BLaER1 (cell line): ENCODE measurements around the gene CYP4V2.

Experiments
- H3K27ac ChIP-seq: shearing (Covaris generic); formaldehyde crosslinking; 2 replicates; pipeline ENCODE4 v1.8.1; 2022
- H3K27me3 ChIP-seq: shearing (Covaris generic); formaldehyde crosslinking; 2 replicates; pipeline ENCODE4 v1.8.1; 2022
- H3K36me3 ChIP-seq: shearing (Covaris generic); formaldehyde crosslinking; 2 replicates; pipeline ENCODE4 v1.8.1; 2022
- H3K4me1 ChIP-seq: shearing (Covaris generic); formaldehyde crosslinking; 2 replicates; pipeline ENCODE4 v1.8.1; 2022
- H3K4me2 ChIP-seq: shearing (Covaris generic); formaldehyde crosslinking; 2 replicates; pipeline ENCODE4 v1.8.1; 2022
- H3K4me3 ChIP-seq: shearing (Covaris generic); formaldehyde crosslinking; 2 replicates; pipeline ENCODE4 v1.8.1; 2022
- H3K9ac ChIP-seq: shearing (Covaris generic); formaldehyde crosslinking; 2 replicates; pipeline ENCODE4 v1.8.1; 2022
- H3K9me3 ChIP-seq: shearing (Covaris generic); formaldehyde crosslinking; 2 replicates; pipeline ENCODE4 v1.8.1; 2022
- H4K20me1 ChIP-seq: shearing (Covaris generic); formaldehyde crosslinking; 2 replicates; pipeline ENCODE4 v1.8.1; 2022
- Cebpa-rat ChIP-seq: shearing (Covaris generic); IDR thresholded peaks from 2 replicates; pipeline ENCODE4 v1.8.1; 2022

Gene CYP4V2

DNA sequence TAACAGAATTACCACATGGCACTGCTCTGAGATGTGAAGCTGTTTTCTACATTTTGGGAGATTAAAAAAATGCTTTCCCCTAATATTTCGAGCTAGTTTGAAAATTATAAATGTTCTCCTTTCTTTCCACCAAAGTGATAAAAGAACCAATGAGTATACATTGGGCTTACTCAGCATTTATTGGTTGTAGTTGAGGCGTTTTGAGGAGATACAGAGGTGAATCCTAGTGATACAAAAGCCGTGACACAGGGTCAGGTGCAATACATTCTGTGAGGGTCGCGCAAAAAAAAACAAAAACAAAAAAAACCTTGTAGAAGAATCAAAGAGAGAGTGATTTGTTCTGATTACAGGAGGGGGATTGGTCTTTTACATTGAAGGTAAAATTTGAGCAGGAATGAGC lies 32.4 kb upstream of the CYP4V2 start:
- H3K36me3 ChIP-seq = no peaks in the 10 kb centered on the region
- peaks cover 13% of the 10 kb centered on the region for H3K9me3 ChIP-seq
- H3K9ac ChIP-seq = no peak overlapping the region
- TF ChIP-seq Cebpa-rat = no peak
- peaks cover 6% of the 10 kb centered on the region; the same call in 1 of the 2 replicates for H3K4me1 ChIP-seq
- no peaks in the 10 kb centered on the region for H3K27me3 ChIP-seq
- no peak overlapping the region for H3K27ac ChIP-seq
- H3K4me3 ChIP-seq = no peak overlapping the region
- H4K20me1 ChIP-seq = no peaks in the 10 kb centered on the region
- H3K4me2 ChIP-seq = no peak overlapping the region

- Histone ChIP-seq H3K36me3 (no peaks in the 10 kb centered on the region), H3K4me2 (no peak overlapping the region), H4K20me1 (no peaks in the 10 kb centered on the region), H3K27ac (no peak overlapping the region), H3K4me3 (no peak overlapping the region), H3K9ac (no peak overlapping the region), H3K4me1 (peaks cover 6% of the 10 kb centered on the region; the same call in 1 of the 2 replicates), H3K27me3 (no peaks in the 10 kb centered on the region), H3K9me3 (peaks cover 8% of the 10 kb centered on the region)
- TF ChIP-seq Cebpa-rat = no peak
Measured at GRCh38 chr4:186159613-186160012, 31.8 kb upstream of the CYP4V2 start.

GRCh38 chr4:186161138-186161537 lies 30.2 kb upstream of the CYP4V2 start:
- H4K20me1 ChIP-seq = no peaks in the 10 kb centered on the region
- no peaks in the 10 kb centered on the region for H3K9me3 ChIP-seq
- H3K4me1 ChIP-seq = peaks cover 6% of the 10 kb centered on the region; the same call in 1 of the 2 replicates
- no peaks in the 10 kb centered on the region for H3K36me3 ChIP-seq
- no peak overlapping the region for H3K4me2 ChIP-seq
- H3K4me3 ChIP-seq = no peak overlapping the region
- H3K27ac ChIP-seq = no peak overlapping the region
- H3K9ac ChIP-seq = no peak overlapping the region
- no peak for TF ChIP-seq Cebpa-rat
- no peaks in the 10 kb centered on the region for H3K27me3 ChIP-seq

GRCh38 chr4:186166852-186167512 lies 24.4 kb upstream of the CYP4V2 start:
- Histone ChIP-seq H3K4me2 (0 out of 2 replicates have a peak overlapping the region, but pooled peaks have one; percentile 24), H3K27me3 (no peaks in the 10 kb centered on the region), H3K4me1 (peaks cover 24% of the 10 kb centered on the region), H3K4me3 (no peak overlapping the region), H3K9ac (no peak overlapping the region), H3K9me3 (no peaks in the 10 kb centered on the region), H3K36me3 (no peaks in the 10 kb centered on the region), H4K20me1 (no peaks in the 10 kb centered on the region), H3K27ac (no peak overlapping the region)
- TF ChIP-seq Cebpa-rat = no peak

DNA sequence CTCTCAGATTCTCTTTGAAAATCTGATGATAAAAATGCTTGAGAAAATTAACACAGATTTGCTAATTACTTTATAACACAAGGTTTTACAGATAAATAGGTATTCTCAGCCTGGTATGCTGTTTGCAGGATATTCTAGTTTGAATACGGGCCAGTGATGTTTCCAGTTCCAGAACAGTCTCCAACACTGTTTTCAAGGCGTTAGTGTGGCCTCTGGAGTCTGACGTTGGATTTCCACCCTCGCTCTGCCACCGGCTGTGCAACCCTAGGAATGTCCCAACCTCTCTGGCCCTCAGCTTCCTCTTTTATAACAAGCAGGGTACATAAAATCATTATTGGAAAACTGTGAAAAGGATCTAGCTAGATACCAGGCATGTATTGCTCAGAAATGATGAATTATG lies 23.8 kb upstream of the CYP4V2 start:
- no peaks in the 10 kb centered on the region for H3K36me3 ChIP-seq
- H3K27me3 ChIP-seq = no peaks in the 10 kb centered on the region
- H4K20me1 ChIP-seq = no peaks in the 10 kb centered on the region
- H3K27ac ChIP-seq = no peak overlapping the region
- H3K4me3 ChIP-seq = no peak overlapping the region
- H3K9me3 ChIP-seq = no peaks in the 10 kb centered on the region
- H3K4me1 ChIP-seq = peaks cover 24% of the 10 kb centered on the region
- no peak overlapping the region for H3K9ac ChIP-seq
- no peak for TF ChIP-seq Cebpa-rat
- no peak overlapping the region for H3K4me2 ChIP-seq

- Histone ChIP-seq H3K9ac (no peak overlapping the region), H3K9me3 (no peaks in the 10 kb centered on the region), H3K27ac (no peak overlapping the region), H3K4me1 (peaks cover 24% of the 10 kb centered on the region), H3K27me3 (no peaks in the 10 kb centered on the region), H3K36me3 (no peaks in the 10 kb centered on the region), H3K4me3 (no peak overlapping the region), H3K4me2 (no peak overlapping the region), H4K20me1 (no peaks in the 10 kb centered on the region)
- TF ChIP-seq Cebpa-rat = no peak
Measured at GRCh38 chr4:186168750-186169149, 22.6 kb upstream of the CYP4V2 start.

- no peaks in the 10 kb centered on the region for H3K36me3 ChIP-seq
- no peaks in the 10 kb centered on the region for H4K20me1 ChIP-seq
- H3K27ac ChIP-seq = no peak overlapping the region
- H3K27me3 ChIP-seq = no peaks in the 10 kb centered on the region
- no peak overlapping the region for H3K4me3 ChIP-seq
- no peaks in the 10 kb centered on the region for H3K9me3 ChIP-seq
- TF ChIP-seq Cebpa-rat = no peak
- no peak overlapping the region for H3K9ac ChIP-seq
- H3K4me1 ChIP-seq = peaks cover 24% of the 10 kb centered on the region
- peak overlapping the region; percentile 69 for H3K4me2 ChIP-seq
Measured at GRCh38 chr4:186169333-186169944, 21.9 kb upstream of the CYP4V2 start.

- TF ChIP-seq Cebpa-rat = no peak
- H3K27me3 ChIP-seq = no peaks in the 10 kb centered on the region
- H3K27ac ChIP-seq = no peak overlapping the region
- H3K36me3 ChIP-seq = no peaks in the 10 kb centered on the region
- peaks cover 24% of the 10 kb centered on the region for H3K4me1 ChIP-seq
- H3K4me3 ChIP-seq = no peak overlapping the region
- no peaks in the 10 kb centered on the region for H3K9me3 ChIP-seq
- H3K4me2 ChIP-seq = peak overlapping the region; percentile 69
- H3K9ac ChIP-seq = no peak overlapping the region
- no peaks in the 10 kb centered on the region for H4K20me1 ChIP-seq
Measured at GRCh38 chr4:186169945-186170802, 21.2 kb upstream of the CYP4V2 start.

DNA sequence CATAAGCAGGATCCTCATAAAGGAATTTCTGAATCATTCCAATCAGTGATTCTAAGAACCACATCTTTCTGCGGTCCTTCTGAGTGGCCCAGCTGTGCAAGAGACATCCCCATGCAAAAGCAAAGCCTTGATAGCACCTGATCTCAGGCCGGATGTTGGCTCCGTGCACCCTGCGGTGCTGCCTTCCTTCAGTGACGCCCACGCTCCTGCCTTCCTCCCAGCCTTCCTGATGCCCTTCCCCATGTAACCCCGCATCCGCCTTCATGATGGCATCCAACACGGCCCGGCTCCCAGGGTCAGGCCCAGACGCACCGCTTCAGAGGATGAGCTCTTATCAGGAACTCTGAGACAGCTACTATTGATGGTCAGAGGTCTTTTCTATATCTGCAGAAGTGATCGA lies 20.4 kb upstream of the CYP4V2 start:
- Histone ChIP-seq H3K27me3 (no peaks in the 10 kb centered on the region), H3K27ac (no peak overlapping the region), H3K9me3 (no peaks in the 10 kb centered on the region), H3K4me3 (no peak overlapping the region), H4K20me1 (no peaks in the 10 kb centered on the region), H3K36me3 (no peaks in the 10 kb centered on the region), H3K9ac (no peak overlapping the region), H3K4me2 (peak overlapping the region; percentile 69), H3K4me1 (peaks cover 24% of the 10 kb centered on the region)
- TF ChIP-seq Cebpa-rat = no peak

DNA sequence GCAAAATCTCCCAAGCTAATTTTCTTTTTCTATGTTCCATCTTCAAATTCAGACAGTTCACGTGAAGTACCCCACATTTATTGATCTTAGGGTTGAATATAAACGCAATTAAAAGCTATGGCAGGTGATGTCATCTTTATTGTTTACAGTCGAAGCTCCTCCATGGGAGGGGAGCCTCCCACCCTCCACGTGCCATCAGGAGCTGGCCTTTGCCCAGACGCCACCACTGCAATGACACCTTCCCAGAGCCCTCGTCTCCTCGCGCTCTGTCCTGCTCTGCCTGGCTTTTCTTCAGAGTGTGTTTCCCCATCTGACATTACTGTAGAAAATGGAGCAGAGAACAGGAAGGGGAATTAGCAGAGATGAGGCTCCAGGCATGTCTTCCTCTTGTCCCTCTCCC lies 18.8 kb upstream of the CYP4V2 start:
- Histone ChIP-seq H4K20me1 (no peaks in the 10 kb centered on the region), H3K27ac (no peak overlapping the region), H3K4me1 (peaks cover 16% of the 10 kb centered on the region), H3K27me3 (no peaks in the 10 kb centered on the region), H3K9me3 (no peaks in the 10 kb centered on the region), H3K36me3 (no peaks in the 10 kb centered on the region), H3K9ac (no peak overlapping the region), H3K4me2 (no peak overlapping the region), H3K4me3 (no peak overlapping the region)
- no peak for TF ChIP-seq Cebpa-rat
